Esophagus (tissue), 2 donors: Measurements from ENCODE around the gene GNG7. TPM values are rescaled to one million over a fixed set of nuclear protein-coding genes. Genes with fewer than 3 reads are reported as not detected.

Experiments
- H3K27ac ChIP-seq, 2 donors: one replicate each; pipeline ENCODE4 v1.5.1; 2013; ENCODE audit warnings: low read depth in 2 of 2, mild to moderate bottlenecking in 2 of 2, inconsistent platforms in 1 of 2, low read length in 1 of 2, moderate library complexity in 1 of 2
- H3K27me3 ChIP-seq, 2 donors: one replicate each; pipeline ENCODE4 v1.6.1; 2013; ENCODE audit warnings: low read length in 2 of 2, control low read depth in 1 of 2, mild to moderate bottlenecking in 1 of 2; ENCODE audit not compliant: insufficient read depth in 2 of 2, control insufficient read depth in 1 of 2
- H3K36me3 ChIP-seq, 2 donors: one replicate each; pipeline ENCODE4 v1.6.1; 2013; ENCODE audit warnings: low read length in 1 of 2; ENCODE audit not compliant: control insufficient read depth in 2 of 2, insufficient read depth in 2 of 2
- H3K4me1 ChIP-seq, 2 donors: one replicate each; pipeline ENCODE4 v1.6.1; 2013; ENCODE audit warnings: low read length in 1 of 2; ENCODE audit not compliant: control insufficient read depth in 2 of 2, insufficient read depth in 2 of 2
- H3K4me3 ChIP-seq, 2 donors: one replicate each; pipeline ENCODE4 v1.5.1; 2013; ENCODE audit warnings: low read length in 2 of 2, mild to moderate bottlenecking in 2 of 2, low read depth in 1 of 2, moderate library complexity in 1 of 2
- H3K9me3 ChIP-seq, 2 donors: one replicate each; pipeline ENCODE4 v1.6.1; 2013; ENCODE audit warnings: mild to moderate bottlenecking in 2 of 2, low read depth in 1 of 2, low read length in 1 of 2, moderate library complexity in 1 of 2; ENCODE audit not compliant: control insufficient read depth in 2 of 2, insufficient read depth in 1 of 2
- WGBS, 2 donors: extraction: QIAGEN DNeasy Blood & Tissue Kit; methylation state at CpG; one replicate each; pipeline ENCODE4 v1.1.7; 2013; 5-methylcytosine and 5-hydroxymethylcytosine counted together
- polyA plus RNA-seq, 2 donors: library from polyadenylated mRNA; stranded (reverse); fragments of 200-250 nt; gene quantifications; one replicate each; pipeline ENCODE4 v1.2.3, GENCODE V29; 2013
- donor health status: healthy with polysubstance abuse.
- donor health status: Bipolar disorder and iron deficiency.

GNG7 gene
- polyA plus RNA-seq, 2 donors: 1.2 to 2.4 TPM

DNA sequence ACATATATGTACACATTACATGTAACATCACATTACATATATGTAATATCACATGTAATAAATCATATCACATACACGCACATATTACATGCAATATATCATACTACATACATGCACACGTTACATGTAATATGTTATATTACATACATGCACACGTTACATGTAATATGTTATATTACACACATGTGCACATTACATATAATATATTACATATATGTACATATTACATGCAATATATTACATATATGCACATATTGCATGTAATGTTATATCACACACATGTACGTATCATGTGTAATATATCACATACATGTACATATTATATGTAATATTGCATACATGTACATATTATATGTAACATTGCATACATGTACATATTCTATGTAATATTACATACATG, 149.0 kb downstream of the GNG7 start:
- Histone ChIP-seq H3K9me3 (peaks cover 0 to 3% of the 10 kb centered on the region in 2 donors), H3K4me1 (peaks cover 2 to 6% of the 10 kb centered on the region in 2 donors), H3K27me3 (no peaks in the 10 kb centered on the region), H3K27ac (no peak overlapping the region), H3K4me3 (no peak overlapping the region), H3K36me3 (no peaks in the 10 kb centered on the region)
- WGBS, 2 donors: 72 to 86% methylated on average over 4 of the region's 4 CpGs

DNA sequence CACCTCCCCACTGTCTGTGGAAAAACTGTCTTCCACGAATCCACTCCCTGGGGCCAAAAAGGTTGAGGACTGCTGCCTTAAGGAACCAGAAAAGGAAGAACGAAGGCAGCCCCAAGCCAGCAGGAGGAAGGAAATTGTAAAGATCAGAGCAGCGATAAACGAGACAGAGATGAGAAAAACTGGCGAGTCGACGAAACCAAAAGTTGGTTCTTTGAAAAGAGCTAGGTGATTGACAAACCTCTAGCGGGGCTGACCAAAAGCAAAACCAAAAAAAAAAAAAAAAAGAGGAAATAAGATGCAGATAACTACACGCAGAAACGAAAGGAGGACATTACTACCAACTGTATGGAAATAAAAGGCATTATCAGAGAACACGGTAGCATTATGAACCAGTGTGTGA, 149.6 kb downstream of the GNG7 start:
- H3K4me1 ChIP-seq: peaks cover 2 to 6% of the 10 kb centered on the region in 2 donors
- H3K27me3 ChIP-seq: no peaks in the 10 kb centered on the region
- no peak overlapping the region for H3K27ac ChIP-seq
- no peak overlapping the region for H3K4me3 ChIP-seq
- H3K9me3 ChIP-seq: peaks cover 0 to 3% of the 10 kb centered on the region in 2 donors
- WGBS, 2 donors: 51 to 61% methylated on average over 11 of the region's 11 CpGs
- H3K36me3 ChIP-seq: no peaks in the 10 kb centered on the region

DNA sequence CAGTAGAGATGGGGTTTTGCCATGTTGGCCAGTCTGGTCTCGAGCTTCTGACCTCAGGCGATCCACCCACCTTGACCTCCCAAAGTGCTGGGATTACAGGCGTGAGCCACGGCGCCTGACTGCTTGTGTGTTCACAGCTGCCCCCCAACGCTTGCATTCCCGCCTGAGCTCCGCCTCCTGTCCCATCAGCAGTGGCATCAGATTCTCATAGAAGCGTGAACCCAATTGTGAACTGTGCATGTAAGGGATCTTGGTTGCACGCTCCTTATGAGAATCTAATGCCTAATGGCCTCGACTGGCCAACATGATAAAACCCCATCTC, 150.7 kb downstream of the GNG7 start:
- Histone ChIP-seq H3K4me3 (no peak overlapping the region), H3K9me3 (no peaks in the 10 kb centered on the region), H3K4me1 (peaks cover 2% of the 10 kb centered on the region in 2 donors), H3K27me3 (no peaks in the 10 kb centered on the region), H3K36me3 (no peaks in the 10 kb centered on the region), H3K27ac (peak overlapping the region in 1 of 2 donors; percentile 39)
- WGBS, 2 donors: 83 to 90% methylated on average over 11 of the region's 11 CpGs

DNA sequence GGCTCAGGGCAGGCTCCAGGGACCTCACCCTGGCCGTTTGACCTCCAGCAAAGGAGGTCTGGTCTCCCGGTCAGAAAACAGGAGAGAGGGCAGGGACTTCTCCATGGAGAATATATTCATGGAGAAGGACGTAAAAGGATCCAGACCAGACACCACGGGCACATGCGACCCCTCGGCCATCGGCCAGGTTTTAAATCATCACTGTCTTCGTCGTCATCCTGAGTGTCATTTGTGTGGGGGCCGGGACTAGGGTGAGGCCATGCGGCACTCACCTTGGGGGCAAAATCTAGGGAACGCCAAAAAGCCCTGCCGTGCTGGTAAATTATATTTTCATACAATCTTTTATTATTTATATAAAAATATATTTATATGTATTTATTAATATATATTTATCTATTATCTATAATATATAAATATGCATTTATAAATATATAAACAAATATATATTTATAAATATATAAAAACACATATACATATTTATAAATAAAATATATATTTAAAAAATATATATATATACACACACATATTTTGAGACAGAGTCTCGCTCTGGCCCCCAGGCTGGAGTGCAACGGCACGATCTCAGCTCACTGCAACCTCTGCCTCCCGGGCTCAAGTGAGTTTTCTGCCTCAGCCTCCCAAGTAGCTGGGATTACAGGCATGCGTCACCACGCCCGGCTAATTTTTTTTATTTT, 151.2 kb downstream of the GNG7 start:
- H3K4me3 ChIP-seq: no peak overlapping the region
- no peaks in the 10 kb centered on the region for H3K9me3 ChIP-seq
- H3K4me1 ChIP-seq: peaks cover 2 to 3% of the 10 kb centered on the region in 2 donors
- no peak overlapping the region for H3K27ac ChIP-seq
- H3K27me3 ChIP-seq: no peaks in the 10 kb centered on the region
- 89 to 90% methylated on average over 20 of the region's 20 CpGs for WGBS, 2 donors
- H3K36me3 ChIP-seq: no peaks in the 10 kb centered on the region

DNA sequence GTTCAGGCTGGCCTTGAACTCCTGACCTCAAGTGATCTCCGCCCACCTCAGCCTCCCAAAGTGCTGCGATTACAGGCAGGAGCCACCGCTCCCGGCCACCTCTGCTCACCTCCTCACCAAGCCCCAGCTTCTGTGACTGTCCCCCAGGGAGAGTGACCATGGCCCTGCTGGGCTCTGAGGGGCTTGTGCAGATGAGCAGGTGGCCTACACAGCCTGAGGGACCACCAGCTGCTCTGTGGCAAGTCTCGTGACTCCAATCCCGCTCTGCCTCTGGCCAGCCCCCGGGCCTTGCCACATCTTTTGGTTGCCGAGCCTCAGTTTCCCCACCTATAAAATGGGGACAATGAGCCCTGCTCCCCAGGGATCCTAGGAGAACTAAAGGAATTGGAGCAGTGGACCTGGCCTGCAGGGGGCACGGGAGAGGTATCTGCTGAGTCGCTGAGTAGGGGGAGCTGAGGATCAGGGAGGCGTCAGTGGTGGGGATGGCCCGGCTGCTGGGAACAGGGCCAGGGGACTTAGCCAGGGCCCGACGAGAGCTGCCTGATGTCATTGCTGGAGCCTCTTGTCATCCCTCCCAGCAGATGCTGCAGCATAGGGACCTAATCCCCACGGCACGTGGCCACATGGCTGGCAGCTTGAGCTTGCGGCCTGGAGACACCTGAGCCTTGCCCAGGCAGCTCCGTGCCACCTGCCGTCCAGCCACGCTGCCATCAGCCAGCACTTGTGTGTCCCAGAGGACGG, 151.9 kb downstream of the GNG7 start:
- H3K27ac ChIP-seq: no peak overlapping the region
- no peaks in the 10 kb centered on the region for H3K36me3 ChIP-seq
- WGBS, 2 donors: 73 to 76% methylated on average over 21 of the region's 21 CpGs
- no peak overlapping the region for H3K4me3 ChIP-seq
- no peaks in the 10 kb centered on the region for H3K9me3 ChIP-seq
- H3K4me1 ChIP-seq: peaks cover 5 to 6% of the 10 kb centered on the region in 2 donors
- no peaks in the 10 kb centered on the region for H3K27me3 ChIP-seq

DNA sequence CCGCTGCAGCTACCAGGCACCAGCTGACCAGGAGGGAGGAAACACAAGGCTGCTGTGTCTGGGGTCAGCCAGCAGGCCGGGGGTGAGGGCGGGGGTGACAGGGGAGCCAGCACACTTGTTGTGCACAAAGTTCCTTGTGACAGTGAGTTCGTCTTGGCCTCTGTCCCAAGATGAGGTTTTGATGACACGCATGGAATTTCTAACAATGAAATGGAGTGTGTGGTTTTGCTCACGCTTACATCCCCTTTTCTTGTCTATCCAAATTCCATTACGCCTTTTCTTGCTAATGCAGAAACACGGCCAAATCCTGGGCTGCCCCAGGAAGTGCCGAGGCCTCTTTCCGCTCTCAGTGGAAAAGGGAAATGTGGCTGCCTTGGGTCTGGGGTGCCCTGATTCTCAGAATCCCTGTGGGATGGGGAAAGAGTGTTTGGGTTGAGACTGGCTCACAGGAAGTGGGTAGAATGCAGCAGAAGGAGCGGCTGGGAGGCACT, 152.7 kb downstream of the GNG7 start:
- no peaks in the 10 kb centered on the region for H3K27me3 ChIP-seq
- WGBS, 2 donors: 52 to 68% methylated on average over 11 of the region's 11 CpGs
- H3K36me3 ChIP-seq: no peaks in the 10 kb centered on the region
- H3K9me3 ChIP-seq: no peaks in the 10 kb centered on the region
- peak overlapping the region; percentile 22 to 69 for H3K27ac ChIP-seq
- peaks cover 5 to 6% of the 10 kb centered on the region in 2 donors for H3K4me1 ChIP-seq
- H3K4me3 ChIP-seq: no peak overlapping the region

DNA sequence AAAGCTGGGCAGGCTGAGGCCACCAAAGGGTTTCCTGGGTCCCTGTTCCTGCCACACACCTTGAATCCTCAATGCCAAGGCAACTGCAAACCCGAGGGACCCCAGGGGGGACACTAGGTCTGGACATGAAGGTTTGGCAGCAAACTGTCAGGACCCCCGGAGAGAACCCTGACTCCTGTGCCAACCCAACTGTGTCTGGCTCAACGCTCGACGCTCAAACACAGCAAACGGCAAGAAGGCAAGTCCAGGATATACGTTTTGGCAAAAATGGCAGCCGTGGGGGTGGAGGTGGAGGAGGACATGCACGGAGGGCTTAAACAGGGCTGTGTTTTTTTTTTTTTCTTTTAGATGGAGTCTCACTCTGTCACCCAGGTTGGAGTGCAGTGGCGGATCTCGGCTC, 153.5 kb downstream of the GNG7 start:
- Histone ChIP-seq H3K27ac (no peak overlapping the region), H3K4me3 (no peak overlapping the region), H3K9me3 (no peaks in the 10 kb centered on the region), H3K4me1 (peaks cover 5 to 8% of the 10 kb centered on the region in 2 donors), H3K36me3 (no peaks in the 10 kb centered on the region), H3K27me3 (no peaks in the 10 kb centered on the region)
- WGBS, 2 donors: 93 to 94% methylated on average over 11 of the region's 11 CpGs

DNA sequence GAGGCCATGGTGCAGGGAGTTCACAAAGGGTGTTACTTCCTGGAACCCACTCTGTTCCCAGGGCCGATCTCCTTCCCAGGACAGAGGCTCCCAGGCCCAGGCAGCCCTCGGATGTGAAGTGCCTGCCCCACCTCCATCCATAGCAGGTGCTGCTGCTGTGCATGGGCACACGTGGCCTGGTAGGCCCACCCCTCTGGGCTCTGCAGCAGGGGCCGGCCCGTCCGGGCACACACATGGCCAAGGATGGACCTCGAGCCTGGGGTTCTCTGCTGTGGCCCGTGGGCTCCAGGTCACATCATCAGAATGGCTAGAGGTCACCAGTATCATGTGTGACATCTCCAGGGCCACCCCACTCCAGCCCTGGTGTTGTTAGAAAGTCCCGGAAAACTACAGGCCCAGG, 154.8 kb downstream of the GNG7 start:
- no peak overlapping the region for H3K27ac ChIP-seq
- H3K4me1 ChIP-seq: peaks cover 5 to 9% of the 10 kb centered on the region in 2 donors
- no peak overlapping the region for H3K4me3 ChIP-seq
- WGBS, 2 donors: 91 to 92% methylated on average over 9 of the region's 9 CpGs
- H3K36me3 ChIP-seq: no peaks in the 10 kb centered on the region
- H3K27me3 ChIP-seq: no peaks in the 10 kb centered on the region
- H3K9me3 ChIP-seq: no peaks in the 10 kb centered on the region

DNA sequence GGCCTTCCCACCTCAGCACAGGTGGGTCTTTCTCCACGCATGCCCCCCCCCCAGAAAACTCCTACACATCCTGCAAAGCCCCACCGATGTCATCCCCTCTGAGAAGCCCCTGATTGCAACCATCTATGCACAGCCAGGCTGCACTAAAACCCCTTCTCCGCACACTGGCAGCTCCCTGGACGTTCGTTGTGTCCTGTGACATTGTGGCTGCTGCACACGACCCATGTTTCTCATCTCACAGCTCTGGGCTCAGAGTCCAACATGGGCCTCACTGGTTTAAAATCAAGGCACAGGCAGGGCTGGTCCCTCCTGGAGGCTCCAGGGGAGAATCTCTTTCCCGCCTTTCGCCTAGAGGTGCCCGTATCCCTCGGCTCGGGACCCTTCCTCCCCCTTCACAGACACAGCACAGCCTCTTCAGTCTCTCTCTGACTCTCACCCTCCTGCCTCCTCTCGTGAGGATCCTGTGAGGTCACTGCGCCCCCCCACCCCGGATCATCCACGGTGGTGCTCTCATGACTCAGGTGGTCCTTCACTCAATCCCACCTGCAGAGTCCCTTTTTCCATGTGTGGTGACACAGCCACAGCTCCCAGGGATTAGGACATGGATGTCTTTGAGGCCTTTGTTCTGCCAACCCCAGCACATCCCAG, 155.3 kb downstream of the GNG7 start:
- Histone ChIP-seq H3K4me3 (no peak overlapping the region), H3K27me3 (no peaks in the 10 kb centered on the region), H3K36me3 (no peaks in the 10 kb centered on the region), H3K4me1 (peaks cover 5 to 15% of the 10 kb centered on the region in 2 donors), H3K9me3 (no peaks in the 10 kb centered on the region), H3K27ac (peak overlapping the region; percentile 43 to 79)
- 89% methylated on average over 15 of the region's 15 CpGs for WGBS, 2 donors
